Trophoblast cell (in vitro differentiated cells and primary cell): Measurements from ENCODE around the gene HACD1.

ENCODE experiments used
- DNase-seq, 2 donors: peaks; one replicate each; pipeline ENCODE4 v3.0.0-alpha.2; 2016
- H2AFZ ChIP-seq: 2 replicates; pipeline ENCODE4 v1.6.1; 2013; ENCODE audit warnings: low read length, moderate library complexity, mild to moderate bottlenecking; ENCODE audit not compliant: insufficient read depth, poor library complexity
- H2AK5ac ChIP-seq: 2 replicates; pipeline ENCODE4 v1.6.1; 2013; ENCODE audit warnings: mild to moderate bottlenecking, low read length
- H2BK120ac ChIP-seq: 2 replicates; pipeline ENCODE4 v1.6.1; 2013; ENCODE audit warnings: low read length, mild to moderate bottlenecking, moderate library complexity; ENCODE audit not compliant: insufficient read depth, poor library complexity
- H2BK12ac ChIP-seq: 2 replicates; pipeline ENCODE4 v1.6.1; 2013; ENCODE audit warnings: mild to moderate bottlenecking, low read length, moderate library complexity
- H2BK5ac ChIP-seq: 2 replicates; pipeline ENCODE4 v1.6.1; 2013; ENCODE audit warnings: low read length, low read depth, moderate library complexity, mild to moderate bottlenecking; ENCODE audit not compliant: poor library complexity
- H3K14ac ChIP-seq: 2 replicates; pipeline ENCODE4 v1.6.1; 2013; ENCODE audit warnings: mild to moderate bottlenecking, low read length
- H3K18ac ChIP-seq: 2 replicates; pipeline ENCODE4 v1.6.1; 2013; ENCODE audit warnings: mild to moderate bottlenecking, low read length
- H3K23ac ChIP-seq: 2 replicates; pipeline ENCODE4 v1.6.1; 2013; ENCODE audit warnings: low read length
- H3K27ac ChIP-seq: 2 replicates; pipeline ENCODE4 v1.5.1; 2013; ENCODE audit warnings: low read depth, mild to moderate bottlenecking, inconsistent platforms, low read length, moderate library complexity
- H3K27me3 ChIP-seq: 2 replicates; pipeline ENCODE4 v1.6.1; 2013; ENCODE audit warnings: inconsistent platforms, mild to moderate bottlenecking, low read length, moderate library complexity; ENCODE audit not compliant: insufficient read depth
- H3K36me3 ChIP-seq, 2 experiments: 1 replicate in 1 of 2; 2 replicates in 1 of 2; pipeline ENCODE4 v1.6.1; 2013; ENCODE audit warnings: low read length in 2 of 2, mild to moderate bottlenecking in 2 of 2, moderate library complexity in 1 of 2; ENCODE audit not compliant: insufficient read depth in 2 of 2, control insufficient read depth in 1 of 2
- H3K4ac ChIP-seq: 2 replicates; pipeline ENCODE4 v1.6.1; 2013; ENCODE audit warnings: low read depth, mild to moderate bottlenecking, low read length, moderate library complexity
- H3K4me1 ChIP-seq, 2 experiments: 1 replicate in 1 of 2; 2 replicates in 1 of 2; pipeline ENCODE4 v1.6.1; 2013; ENCODE audit warnings: low read length in 2 of 2, mild to moderate bottlenecking in 2 of 2, moderate library complexity in 1 of 2; ENCODE audit not compliant: insufficient read depth in 2 of 2, control insufficient read depth in 1 of 2
- H3K4me2 ChIP-seq: 2 replicates; pipeline ENCODE4 v1.6.1; 2013; ENCODE audit warnings: inconsistent platforms, mild to moderate bottlenecking, low read length, moderate library complexity
- H3K4me3 ChIP-seq: 2 replicates; pipeline ENCODE4 v1.5.1; 2013; ENCODE audit warnings: mild to moderate bottlenecking, low read depth, low read length, inconsistent platforms
- H3K79me1 ChIP-seq: one replicate; pipeline ENCODE4 v1.6.1; 2013; ENCODE audit warnings: low read length
- H3K79me2 ChIP-seq: 2 replicates; pipeline ENCODE4 v1.6.1; 2013; ENCODE audit warnings: low read length, mild to moderate bottlenecking; ENCODE audit not compliant: control insufficient read depth, insufficient read depth, poor library complexity
- H3K9ac ChIP-seq: 2 replicates; pipeline ENCODE4 v1.6.1; 2013; ENCODE audit warnings: mild to moderate bottlenecking, low read length
- H3K9me3 ChIP-seq: 2 replicates; pipeline ENCODE4 v1.6.1; 2013; ENCODE audit warnings: low read depth, mild to moderate bottlenecking, control low read depth, inconsistent platforms, low read length; ENCODE audit not compliant: insufficient read depth
- H4K12ac ChIP-seq: 2 replicates; pipeline ENCODE4 v1.6.1; 2013; ENCODE audit warnings: low read depth, mild to moderate bottlenecking, low read length, moderate library complexity
- H4K8ac ChIP-seq: 2 replicates; pipeline ENCODE4 v1.6.1; 2013; ENCODE audit warnings: low read depth, mild to moderate bottlenecking, low read length, moderate library complexity
- H4K91ac ChIP-seq: one replicate; pipeline ENCODE4 v1.6.1; 2013; ENCODE audit warnings: low read depth, mild to moderate bottlenecking, low read length, moderate library complexity
- WGBS: extraction: QIAGEN DNeasy Blood & Tissue Kit; methylation state at CpG from one replicate; pipeline ENCODE4 v1.1.7; 2013; ENCODE audit warnings: missing lambda C conversion rate; ENCODE audit not compliant: insufficient read length, insufficient coverage; ENCODE audit errors: extremely low coverage; 5-methylcytosine and 5-hydroxymethylcytosine counted together

Gene HACD1

DNA sequence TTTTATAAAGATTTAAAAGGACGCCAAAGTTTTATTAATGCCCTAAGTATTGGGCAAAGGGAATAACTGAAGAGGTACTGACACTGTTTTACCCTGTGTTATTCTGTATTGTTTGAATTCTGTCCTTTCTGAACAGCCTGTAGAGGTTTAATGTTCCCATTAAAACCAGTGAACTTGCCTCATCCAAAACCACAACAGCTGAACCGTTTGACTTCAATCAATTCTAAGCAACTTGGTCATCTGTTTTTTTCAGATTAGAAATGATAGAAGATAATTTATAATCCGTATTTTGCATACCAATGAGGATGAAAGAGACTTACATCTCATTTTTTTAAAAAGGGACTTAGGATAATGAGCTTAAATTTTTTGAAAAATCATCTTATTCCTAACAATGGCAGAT lies 40.4 kb downstream of the HACD1 start:
- H3K4ac ChIP-seq: no peak overlapping the region
- H3K9me3 ChIP-seq: no peaks in the 10 kb centered on the region
- no peak overlapping the region for H3K27ac ChIP-seq
- H3K14ac ChIP-seq: no peak overlapping the region
- H3K9ac ChIP-seq: no peak overlapping the region
- no peak overlapping the region for H4K91ac ChIP-seq
- no peak for DNase-seq
- no peak overlapping the region for H3K23ac ChIP-seq
- no peaks in the 10 kb centered on the region for H3K27me3 ChIP-seq
- WGBS: no CpG with 5 or more reads among the region's 3 CpGs
- no peak overlapping the region for H4K8ac ChIP-seq
- no peak overlapping the region for H3K4me3 ChIP-seq
- H2BK12ac ChIP-seq: no peak overlapping the region
- no peak overlapping the region for H3K4me2 ChIP-seq
- no peaks in the 10 kb centered on the region for H3K79me2 ChIP-seq
- no peaks in the 10 kb centered on the region for H3K4me1 ChIP-seq
- H2AFZ ChIP-seq: no peak overlapping the region
- no peaks in the 10 kb centered on the region for H3K36me3 ChIP-seq
- H2AK5ac ChIP-seq: no peak overlapping the region
- no peak overlapping the region for H4K12ac ChIP-seq
- no peak overlapping the region for H3K18ac ChIP-seq
- H2BK5ac ChIP-seq: no peak overlapping the region
- no peaks in the 10 kb centered on the region for H3K79me1 ChIP-seq
- no peak overlapping the region for H2BK120ac ChIP-seq

DNA sequence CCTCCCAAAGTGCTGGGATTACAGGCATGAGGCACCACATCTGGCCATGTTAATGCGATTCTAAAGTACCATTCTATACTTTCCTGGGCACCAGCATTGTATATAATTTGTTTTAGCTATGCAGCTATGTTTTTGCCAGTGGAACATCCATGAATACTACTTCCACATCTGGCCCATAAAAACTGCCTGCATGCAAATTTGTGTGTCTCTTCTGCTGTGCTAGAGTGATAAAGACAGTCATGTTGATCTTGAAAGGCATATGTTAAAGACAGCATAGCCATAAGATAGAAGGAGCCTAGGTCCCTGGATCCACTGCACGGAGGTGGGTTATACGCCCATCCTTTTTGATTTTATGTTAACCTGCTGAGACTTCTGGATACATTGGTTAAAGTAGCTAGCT lies 52.3 kb downstream of the HACD1 start:
- no CpG with 5 or more reads among the region's 3 CpGs for WGBS
- Histone ChIP-seq H4K91ac (no peak overlapping the region), H3K9ac (no peak overlapping the region)

GRCh38 chr10:17563452-17563851 lies 53.7 kb downstream of the HACD1 start:
- H2AFZ ChIP-seq: no peak overlapping the region
- H3K79me2 ChIP-seq: no peaks in the 10 kb centered on the region
- no peak overlapping the region for H3K4me3 ChIP-seq
- DNase-seq: no peak
- H2BK5ac ChIP-seq: no peak overlapping the region
- no peak overlapping the region for H2BK12ac ChIP-seq
- no peak overlapping the region for H2BK120ac ChIP-seq
- no peak overlapping the region for H4K91ac ChIP-seq
- no peak overlapping the region for H3K23ac ChIP-seq
- no peaks in the 10 kb centered on the region for H3K36me3 ChIP-seq
- no peaks in the 10 kb centered on the region for H3K27me3 ChIP-seq
- no CpG with 5 or more reads among the region's 4 CpGs for WGBS
- no peaks in the 10 kb centered on the region for H3K79me1 ChIP-seq
- no peak overlapping the region for H2AK5ac ChIP-seq
- no peak overlapping the region for H4K12ac ChIP-seq
- no peak overlapping the region for H4K8ac ChIP-seq
- no peak overlapping the region for H3K27ac ChIP-seq
- no peaks in the 10 kb centered on the region for H3K4me1 ChIP-seq
- no peak overlapping the region for H3K4ac ChIP-seq
- H3K9ac ChIP-seq: no peak overlapping the region
- no peak overlapping the region for H3K18ac ChIP-seq
- no peak overlapping the region for H3K14ac ChIP-seq
- no peaks in the 10 kb centered on the region for H3K9me3 ChIP-seq
- H3K4me2 ChIP-seq: no peak overlapping the region

More for the DNA sequence above, 52.3 kb downstream of the HACD1 start:
- H3K9me3 ChIP-seq: no peaks in the 10 kb centered on the region
- DNase-seq: no peak
- no peak overlapping the region for H2BK120ac ChIP-seq
- no peak overlapping the region for H3K4ac ChIP-seq
- no peak overlapping the region for H3K18ac ChIP-seq
- H2BK5ac ChIP-seq: no peak overlapping the region
- H3K14ac ChIP-seq: no peak overlapping the region
- H4K12ac ChIP-seq: no peak overlapping the region
- no peak overlapping the region for H2AFZ ChIP-seq
- no peaks in the 10 kb centered on the region for H3K79me2 ChIP-seq
- H4K8ac ChIP-seq: no peak overlapping the region
- H3K4me2 ChIP-seq: no peak overlapping the region
- no peaks in the 10 kb centered on the region for H3K79me1 ChIP-seq
- H3K4me3 ChIP-seq: no peak overlapping the region
- no peak overlapping the region for H2BK12ac ChIP-seq
- H3K36me3 ChIP-seq: no peaks in the 10 kb centered on the region
- H3K23ac ChIP-seq: no peak overlapping the region
- no peaks in the 10 kb centered on the region for H3K4me1 ChIP-seq
- no peak overlapping the region for H2AK5ac ChIP-seq
- H3K27ac ChIP-seq: no peak overlapping the region
- H3K27me3 ChIP-seq: no peaks in the 10 kb centered on the region

- Histone ChIP-seq H3K4me1 (no peaks in the 10 kb centered on the region), H2BK5ac (no peak overlapping the region), H2BK120ac (no peak overlapping the region), H3K23ac (no peak overlapping the region), H3K9ac (no peak overlapping the region), H3K79me2 (no peaks in the 10 kb centered on the region), H4K8ac (no peak overlapping the region), H2AK5ac (no peak overlapping the region), H3K4me3 (no peak overlapping the region), H3K9me3 (no peaks in the 10 kb centered on the region), H3K14ac (no peak overlapping the region), H3K4me2 (no peak overlapping the region), H3K27me3 (no peaks in the 10 kb centered on the region), H2BK12ac (no peak overlapping the region), H2AFZ (no peak overlapping the region), H3K4ac (no peak overlapping the region), H3K27ac (no peak overlapping the region), H4K12ac (no peak overlapping the region), H4K91ac (no peak overlapping the region), H3K79me1 (no peaks in the 10 kb centered on the region), H3K36me3 (no peaks in the 10 kb centered on the region), H3K18ac (no peak overlapping the region)
- WGBS: no CpG with 5 or more reads among the region's 8 CpGs
- no peak for DNase-seq
These were observed 54.6 kb downstream of the HACD1 start for GRCh38 chr10:17562614-17563013.
